HG03457 (cell line): ENCODE measurements around the gene DIDO1.
A peak's percentile ranks its signal among the peaks of the same experiment; 100 is the strongest.
"Not testable (repeated sequence)": the region's sequence is repeated elsewhere in the genome, so short reads cannot be mapped to it uniquely, and the experiment has no call there.

ENCODE experiments used
- ATAC-seq: cut with Tn5 transposase; IDR thresholded peaks from one replicate; pipeline ENCODE4 v1.9.1; 2021; ENCODE audit warnings: moderate number of reproducible peaks; ENCODE audit not compliant: unreplicated experiment

DIDO1 gene

GRCh38 chr20:62882426-62882825, 43.9 kb downstream of the DIDO1 start:
- ATAC-seq: no peak

DNA sequence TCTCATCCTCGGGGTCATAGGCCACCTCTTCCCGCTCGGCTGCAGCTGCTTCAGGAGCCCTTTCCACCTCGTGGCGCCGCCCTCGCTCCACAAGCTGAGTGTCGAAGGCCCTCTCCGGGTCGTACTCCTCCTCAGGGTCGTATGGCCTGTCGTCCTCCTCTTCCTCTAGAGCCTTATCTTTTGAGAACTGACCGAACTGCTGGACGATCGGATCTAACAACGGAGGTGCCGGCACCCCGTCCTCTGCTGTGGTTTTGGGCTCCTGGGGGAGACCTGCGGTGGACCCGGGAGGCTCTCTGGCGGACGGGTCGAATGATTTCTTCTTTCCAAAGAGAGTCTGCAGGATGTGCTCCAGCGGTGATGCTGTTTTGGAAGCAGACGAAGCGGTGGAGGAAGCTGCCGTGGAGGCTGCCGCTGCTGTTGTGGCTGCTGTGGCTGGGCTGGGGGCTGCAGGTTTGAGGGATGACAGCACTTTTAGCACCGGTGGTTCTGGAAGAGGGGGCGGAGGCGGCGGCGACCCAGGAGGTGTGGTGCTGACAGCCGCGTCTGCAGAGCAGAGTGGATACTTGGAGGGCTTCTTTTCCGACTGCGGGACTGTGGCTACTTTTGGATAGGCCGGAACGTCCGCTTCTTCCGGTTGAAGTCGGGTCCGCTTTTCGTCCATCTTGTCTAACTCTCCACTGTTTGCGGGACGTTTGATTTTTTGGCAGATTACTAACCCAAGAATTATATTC, 44.5 kb downstream of the DIDO1 start:
- ATAC-seq: no peak

- no peak for ATAC-seq
Observed at GRCh38 chr20:62880935-62881661, 45.2 kb downstream of the DIDO1 start.

GRCh38 chr20:62880147-62880934, 46.0 kb downstream of the DIDO1 start:
- no peak for ATAC-seq

DNA sequence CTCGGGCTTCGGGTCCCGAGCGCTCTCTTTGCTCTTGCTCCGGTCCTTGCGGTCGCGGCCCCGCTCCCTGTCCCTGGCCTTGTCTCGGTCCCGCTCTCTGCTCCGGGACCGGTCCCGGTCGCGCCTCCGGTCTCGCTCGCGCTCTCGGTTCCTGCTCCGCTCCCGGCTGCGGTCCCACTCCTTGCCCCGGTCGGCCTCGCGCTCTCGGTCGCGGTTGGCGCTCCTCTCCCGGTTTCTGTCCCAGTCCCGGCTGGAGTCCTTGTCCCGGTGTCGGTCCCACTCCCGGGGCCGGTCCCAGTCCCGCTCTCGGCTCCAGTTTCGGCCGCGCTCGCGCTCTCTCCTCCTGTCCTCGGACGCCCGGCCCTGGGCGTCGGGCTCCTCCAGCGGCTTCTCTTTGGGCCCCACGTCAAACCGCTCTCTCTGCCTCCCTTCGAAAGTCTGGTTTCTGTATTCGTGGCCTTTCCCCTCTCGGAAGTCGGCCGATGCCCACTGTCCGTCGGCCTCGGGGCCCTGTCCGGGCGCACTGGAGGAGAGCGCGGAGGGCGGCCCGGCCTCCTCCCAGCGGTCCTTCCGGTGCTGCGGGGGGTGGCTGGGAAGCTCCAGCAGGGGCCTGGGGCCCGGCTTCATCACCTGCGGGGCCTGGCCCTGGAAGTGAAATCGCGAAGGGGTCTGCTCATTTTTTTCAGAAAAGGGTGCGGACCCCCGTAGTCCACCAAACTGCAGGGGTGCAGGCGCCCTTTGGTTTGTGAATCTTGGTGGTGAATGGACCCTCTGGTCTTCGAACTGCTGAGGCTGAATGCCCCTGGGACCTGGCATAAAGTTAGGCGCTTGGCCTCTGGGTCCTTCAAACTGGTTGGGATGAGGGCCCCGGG, 46.8 kb downstream of the DIDO1 start:
- ATAC-seq: no peak

- ATAC-seq: no peak
Observed at GRCh38 chr20:62878244-62879038, 47.9 kb downstream of the DIDO1 start.

- no peak for ATAC-seq
Observed at GRCh38 chr20:62876902-62877816, 49.1 kb downstream of the DIDO1 start.

DNA sequence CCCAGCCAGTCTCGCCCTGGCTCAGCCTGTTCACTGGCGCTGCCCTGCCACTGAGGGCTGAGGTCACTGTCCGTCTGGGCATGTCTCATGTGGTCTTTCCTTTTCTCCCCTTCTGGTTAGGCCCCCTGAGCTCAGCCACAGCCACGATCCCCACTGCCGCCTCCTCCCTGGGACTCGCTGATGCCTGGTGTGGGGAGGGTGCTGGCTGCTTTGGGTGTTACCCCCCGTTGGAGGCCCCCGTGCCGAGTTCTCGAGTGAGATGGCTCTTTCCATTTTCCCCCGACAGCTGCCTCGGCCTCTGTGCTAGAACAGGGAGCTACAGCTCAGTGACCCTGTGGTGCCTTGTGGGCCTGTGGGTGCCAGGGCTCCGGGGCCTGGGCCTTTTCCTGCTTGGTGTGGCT, 49.8 kb downstream of the DIDO1 start:
- no peak for ATAC-seq

DNA sequence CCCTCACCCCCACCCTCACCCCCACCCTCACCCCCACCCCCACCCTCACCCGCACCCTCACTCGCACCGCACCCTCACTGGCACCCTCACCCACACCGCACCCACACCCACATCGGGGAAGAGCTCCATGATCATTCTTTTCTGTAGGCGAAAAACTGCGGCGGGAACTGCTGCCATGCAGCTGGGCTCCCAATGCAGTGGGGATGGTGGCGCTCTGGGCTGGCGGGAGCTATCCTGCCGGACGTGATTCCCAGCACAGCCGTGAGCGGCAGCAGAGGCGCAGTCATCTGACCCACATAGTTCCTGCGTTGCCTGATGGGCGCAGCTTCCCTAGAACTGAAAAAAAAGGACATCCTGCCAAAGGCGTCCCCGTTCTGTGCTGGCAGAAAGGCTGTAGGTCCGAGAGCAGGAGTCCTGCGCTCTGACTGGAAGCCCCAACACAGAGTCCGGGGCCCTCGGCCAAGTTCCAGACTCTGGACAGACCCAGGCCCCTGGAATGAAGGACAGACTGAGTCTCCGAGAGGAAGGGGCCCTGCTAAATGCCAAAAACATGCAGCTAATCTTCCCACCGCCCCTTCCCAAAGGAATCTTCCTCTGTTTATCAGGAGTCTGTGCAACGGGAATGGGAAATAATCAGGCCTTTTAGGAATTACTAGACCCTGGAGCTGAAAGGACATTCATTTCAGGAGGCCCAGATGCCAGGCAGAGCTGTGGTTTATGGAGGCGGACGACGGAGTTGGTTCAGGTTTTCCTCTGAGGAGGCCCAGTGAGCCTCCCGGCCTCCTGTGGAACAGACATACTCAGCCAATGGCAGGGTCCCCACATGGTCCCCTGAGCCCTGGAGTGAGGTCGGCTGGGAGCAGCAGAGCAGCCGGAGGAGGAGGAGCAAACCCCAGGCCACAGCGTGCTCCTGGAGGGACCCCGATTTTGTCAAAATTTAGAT, 50.6 kb downstream of the DIDO1 start:
- no peak for ATAC-seq

- ATAC-seq: no peak
Observed at GRCh38 chr20:62874964-62875344, 51.4 kb downstream of the DIDO1 start.

- ATAC-seq: not testable (repeated sequence)
Observed at GRCh38 chr20:62873681-62874031, 52.6 kb downstream of the DIDO1 start.

- ATAC-seq: no peak
Observed at GRCh38 chr20:62873280-62873679, 53.0 kb downstream of the DIDO1 start.

GRCh38 chr20:62872862-62873261, 53.4 kb downstream of the DIDO1 start:
- ATAC-seq: no peak

GRCh38 chr20:62872184-62872847, 54.0 kb downstream of the DIDO1 start:
- ATAC-seq: no peak

GRCh38 chr20:62864207-62864606, 62.1 kb downstream of the DIDO1 start:
- ATAC-seq: no peak

DNA sequence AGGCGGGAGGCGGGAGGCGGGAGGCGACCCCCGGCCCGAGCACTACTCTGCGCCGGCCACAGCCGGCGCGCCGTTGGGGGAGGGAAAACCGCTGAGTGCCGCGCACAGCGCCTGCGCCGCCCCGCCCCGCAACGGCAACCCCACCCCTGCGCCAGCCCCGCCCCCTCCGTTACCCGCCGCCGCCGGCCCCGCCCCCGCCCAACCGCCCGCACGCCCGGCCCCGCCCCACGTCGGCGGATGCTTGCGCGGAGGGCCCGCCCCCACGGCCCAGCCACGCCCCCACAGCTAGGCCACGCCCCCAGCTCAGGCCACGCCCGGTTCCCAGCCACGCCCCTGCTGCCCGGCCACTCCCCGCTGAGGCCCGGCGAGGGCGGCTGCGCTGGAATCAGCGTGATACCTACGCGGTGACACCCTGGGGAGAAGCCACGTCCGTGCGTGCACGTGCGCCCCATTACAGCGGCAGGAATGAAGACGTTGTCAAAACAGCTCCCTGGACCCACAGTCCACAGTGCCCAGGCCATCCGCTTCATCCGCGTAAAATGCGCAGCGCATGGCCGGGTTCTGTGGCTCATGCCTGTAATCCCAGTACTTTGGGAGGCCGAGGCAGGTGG, 64.5 kb downstream of the DIDO1 start, which contains the start of gene TCFL5:
TSS of gene TCFL5 (minus strand) at position 97 of the 611 bp plus-strand sequence. CDS start 152 bp downstream, outside the sequence.
- ATAC-seq: peak; percentile 44
